ENCODE results near the gene BICRA.
"Not testable (repeated sequence)": the region's sequence is repeated elsewhere in the genome, so short reads cannot be mapped to it uniquely, and the experiment has no call there.

The BICRA gene

GRCh38 chr19:47694466-47695273, 85.7 kb downstream of the BICRA start:
- DNase-seq (ENCODE audit: low spot score), result no peak

- no peak for DNase-seq (ENCODE audit: low spot score)
These were observed 86.8 kb downstream of the BICRA start for GRCh38 chr19:47695533-47696262.

GRCh38 chr19:47696635-47697034, 87.7 kb downstream of the BICRA start:
- no peak for DNase-seq (ENCODE audit: low spot score)

- DNase-seq (ENCODE audit: low spot score), result peak; percentile 87
These were observed 89.1 kb downstream of the BICRA start for GRCh38 chr19:47697863-47698609.

GRCh38 chr19:47698631-47699359, 89.9 kb downstream of the BICRA start:
- no peak for DNase-seq (ENCODE audit: low spot score)

GRCh38 chr19:47699360-47699917, 90.5 kb downstream of the BICRA start:
- DNase-seq (ENCODE audit: low spot score), result no peak

- no peak for DNase-seq (ENCODE audit: low spot score)
These were observed 92.2 kb downstream of the BICRA start for GRCh38 chr19:47700934-47701716.

- no peak for DNase-seq (ENCODE audit: low spot score)
These were observed 93.0 kb downstream of the BICRA start for GRCh38 chr19:47701717-47702552.

- DNase-seq (ENCODE audit: low spot score), result no peak
These were observed 93.7 kb downstream of the BICRA start for GRCh38 chr19:47702671-47703070.

GRCh38 chr19:47703301-47703700, 94.4 kb downstream of the BICRA start:
- DNase-seq (ENCODE audit: low spot score), result no peak

GRCh38 chr19:47704024-47704423, 95.1 kb downstream of the BICRA start:
- DNase-seq (ENCODE audit: low spot score), result no peak

- DNase-seq (ENCODE audit: low spot score), result no peak
These were observed 95.7 kb downstream of the BICRA start for GRCh38 chr19:47704656-47705055.

GRCh38 chr19:47707135-47707925, 98.4 kb downstream of the BICRA start:
- peak; percentile 69 for DNase-seq (ENCODE audit: low spot score)

GRCh38 chr19:47711652-47712242, 102.8 kb downstream of the BICRA start:
- DNase-seq (ENCODE audit: low spot score), result no peak

GRCh38 chr19:47713046-47714021, 104.4 kb downstream of the BICRA start, which contains the start of gene EHD2:
EHD2 (plus strand) TSS chr19:47713422; CDS start chr19:47716613, 3,191 bp downstream.
- DNase-seq (ENCODE audit: low spot score), result no peak

- DNase-seq (ENCODE audit: low spot score), result no peak
These were observed 105.4 kb downstream of the BICRA start for GRCh38 chr19:47714339-47714738.

GRCh38 chr19:47714855-47715254, 105.9 kb downstream of the BICRA start:
- DNase-seq (ENCODE audit: low spot score), result not testable (repeated sequence)
